IMR-90 (cell line): ENCODE data around the gene FNBP1.

ENCODE experiments used
- BHLHE40 ChIP-seq: fragments of 150-350 bp; IDR thresholded peaks from 2 replicates; pipeline ENCODE4 v1.6.1; 2016; ENCODE audit warnings: mild to moderate bottlenecking, low read depth, low read length
- CEBPB ChIP-seq: IDR thresholded peaks from 2 replicates; pipeline ENCODE4 v1.6.1; 2012; ENCODE audit warnings: low read depth, low read length, improper control_type of control experiment
- CTCF ChIP-seq: conservative IDR thresholded peaks from 2 replicates; pipeline ENCODE4 v1.5.1; 2012; ENCODE audit warnings: mild to moderate bottlenecking, low read depth, low read length, improper control_type of control experiment
- ELK1 ChIP-seq: fragments of 150-350 bp; IDR thresholded peaks from 2 replicates; pipeline ENCODE4 v1.6.1; 2016; ENCODE audit warnings: low read depth, mild to moderate bottlenecking, low read length, moderate library complexity, borderline replicate concordance
- FOS ChIP-seq: fragments of 150-350 bp; IDR thresholded peaks from 2 replicates; pipeline ENCODE4 v1.6.1; 2016; ENCODE audit warnings: low read depth, low read length
- MAZ ChIP-seq: IDR thresholded peaks from 2 replicates; pipeline ENCODE4 v1.6.1; 2012; ENCODE audit warnings: low read depth, mild to moderate bottlenecking, low read length, improper control_type of control experiment, moderate library complexity, borderline replicate concordance
- MXI1 ChIP-seq: IDR thresholded peaks from 2 replicates; pipeline ENCODE4 v1.6.1; 2012; ENCODE audit warnings: low read depth, mild to moderate bottlenecking, low read length, moderate library complexity, borderline replicate concordance
- NFE2L2 ChIP-seq: fragments of 150-350 bp; IDR thresholded peaks from 2 replicates; pipeline ENCODE4 v1.6.1; 2016; ENCODE audit warnings: low read depth, mild to moderate bottlenecking, low read length
- POLR2A ChIP-seq: IDR thresholded peaks from 2 replicates; pipeline ENCODE4 v1.6.1; 2012; ENCODE audit warnings: mild to moderate bottlenecking, low read depth, low read length
- RAD21 ChIP-seq: IDR thresholded peaks from 2 replicates; pipeline ENCODE4 v1.6.1; 2012; ENCODE audit warnings: low read length, improper control_type of control experiment
- RCOR1 ChIP-seq: IDR thresholded peaks from 2 replicates; pipeline ENCODE4 v1.6.1; 2012; ENCODE audit warnings: mild to moderate bottlenecking, low read length, improper control_type of control experiment; ENCODE audit not compliant: insufficient replicate concordance
- RFX5 ChIP-seq: IDR thresholded peaks from 2 replicates; pipeline ENCODE4 v1.8.0; 2012; ENCODE audit warnings: low read depth, mild to moderate bottlenecking, low read length, moderate library complexity
- SMC3 ChIP-seq: fragments of 150-350 bp; IDR thresholded peaks from 2 replicates; pipeline ENCODE4 v1.6.1; 2016; ENCODE audit warnings: low read depth, mild to moderate bottlenecking, antibody characterized with exemption, low read length, moderate library complexity
- USF2 ChIP-seq: fragments of 150-350 bp; IDR thresholded peaks from 2 replicates; pipeline ENCODE4 v1.6.1; 2017; ENCODE audit warnings: mild to moderate bottlenecking, antibody characterized with exemption, low read length, low read depth

- TF ChIP-seq CTCF: no peak
- no peak for TF ChIP-seq BHLHE40
- TF ChIP-seq POLR2A: no peak
- no peak for TF ChIP-seq RAD21
- TF ChIP-seq ELK1: no peak
- TF ChIP-seq RFX5: no peak
- no peak for TF ChIP-seq FOS
- no peak for TF ChIP-seq MXI1
- no peak for TF ChIP-seq CEBPB
- TF ChIP-seq RCOR1: no peak
- TF ChIP-seq MAZ: no peak
- TF ChIP-seq USF2: no peak
- no peak for TF ChIP-seq NFE2L2
- no peak for TF ChIP-seq SMC3
These were observed 19.8 kb upstream of the FNBP1 start for GRCh38 chr9:130062750-130063149.
